ENCODE data around the gene CMKLR1. TPM values are rescaled to one million over a fixed set of nuclear protein-coding genes. Genes with fewer than 3 reads are reported as not detected.

Gene CMKLR1
- total RNA-seq, 2 donors from 2014 or later = 2.5 to 11.4 TPM

DNA sequence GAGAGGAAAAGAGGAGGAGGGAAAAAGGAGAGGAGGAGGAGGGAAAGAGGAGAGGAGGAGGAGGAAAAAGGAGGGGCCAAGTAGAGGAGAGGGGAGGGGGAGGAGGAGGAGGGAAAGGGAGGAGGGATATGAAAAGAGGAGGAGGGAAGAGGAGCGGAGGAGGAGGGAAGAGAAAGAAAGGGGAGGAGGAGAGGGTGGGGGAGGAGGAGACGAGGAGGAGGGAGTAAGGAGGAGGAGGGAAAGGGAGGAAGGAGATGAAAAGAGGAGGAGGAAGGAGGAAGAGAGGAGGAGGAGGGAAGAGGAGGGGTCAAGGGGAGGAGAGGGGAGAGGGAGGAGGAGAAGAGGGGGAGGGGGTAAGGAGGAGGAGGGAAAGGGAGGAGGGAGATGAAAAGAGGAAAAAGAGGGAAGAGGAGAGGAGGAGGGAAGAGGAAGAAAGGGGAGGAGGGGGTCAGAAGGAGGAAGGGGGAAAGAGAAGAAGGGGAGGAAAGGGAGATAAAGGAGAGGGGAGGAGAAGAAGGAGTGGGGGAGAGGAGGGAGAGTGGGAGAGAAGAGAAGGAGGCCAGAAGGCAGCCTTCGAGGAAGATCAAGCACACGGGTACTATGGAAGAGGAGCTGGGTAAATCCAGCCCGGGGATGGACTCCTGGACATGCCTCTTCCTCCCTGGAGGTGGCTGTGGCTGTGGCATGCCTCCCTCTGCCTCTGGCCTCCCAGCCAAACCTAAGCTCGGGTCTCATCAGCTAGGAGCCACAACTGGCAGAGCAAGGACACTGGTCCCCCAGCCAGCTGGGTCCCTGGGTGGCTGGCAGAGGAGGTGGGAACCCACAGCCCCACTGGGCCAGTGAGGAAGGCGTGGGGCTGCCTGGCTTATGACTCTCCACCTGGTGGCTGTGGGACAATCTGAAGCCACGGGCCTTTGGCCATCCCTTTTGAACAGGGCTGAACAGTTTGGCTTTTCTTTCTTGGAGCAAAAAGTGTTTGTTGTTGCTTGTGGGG, 3.0 kb upstream of the CMKLR1 start:
- intact Hi-C loops (cut with DNase I, micrococcal nuclease) = no loop called here
- DNase-seq (no peak), ATAC-seq (no peak)

DNA sequence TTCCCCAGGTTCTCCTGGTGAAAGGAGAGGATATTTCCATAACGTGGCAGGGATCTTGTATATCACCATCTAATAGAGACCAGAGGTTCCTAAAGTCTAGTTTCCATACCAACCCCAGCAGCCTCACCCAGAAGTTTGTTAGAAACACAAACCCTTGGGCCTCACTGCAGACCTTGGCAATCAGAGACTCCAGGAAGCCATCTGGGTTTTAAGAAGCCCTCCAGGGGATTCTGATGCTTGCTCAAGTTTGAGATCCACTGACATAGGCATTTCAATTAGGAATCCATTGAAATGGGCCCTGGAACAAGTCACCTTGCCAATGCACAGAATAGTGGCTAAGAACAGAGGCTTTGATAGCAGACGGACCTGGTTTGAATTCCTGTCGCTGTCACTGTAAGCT, 2.2 kb upstream of the CMKLR1 start:
- DNase-seq (no peak), ATAC-seq (no peak)
- intact Hi-C loops (cut with DNase I, micrococcal nuclease) = no loop called here

DNA sequence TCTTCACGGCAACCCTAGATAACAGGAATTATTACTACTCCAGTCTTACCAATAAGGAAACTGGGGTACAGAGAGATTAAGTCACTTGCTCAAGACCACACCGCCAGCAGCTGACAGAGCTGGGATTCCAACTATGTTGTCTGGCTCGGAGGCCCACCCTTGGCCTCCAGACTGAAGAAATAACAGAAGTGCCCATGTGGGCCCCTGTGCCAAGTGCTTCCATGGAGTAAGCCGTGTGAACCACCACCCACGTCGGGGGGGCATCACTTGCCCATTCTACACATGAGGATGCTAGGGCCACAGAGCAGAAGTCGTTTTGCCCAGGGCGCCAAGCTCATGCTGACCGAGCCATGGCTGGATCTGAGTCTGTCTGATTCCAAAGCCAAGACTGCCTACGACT, 926 bp upstream of the CMKLR1 start:
- DNase-seq (no peak), ATAC-seq (no peak)
- intact Hi-C loops (cut with DNase I, micrococcal nuclease) = no loop called here

DNA sequence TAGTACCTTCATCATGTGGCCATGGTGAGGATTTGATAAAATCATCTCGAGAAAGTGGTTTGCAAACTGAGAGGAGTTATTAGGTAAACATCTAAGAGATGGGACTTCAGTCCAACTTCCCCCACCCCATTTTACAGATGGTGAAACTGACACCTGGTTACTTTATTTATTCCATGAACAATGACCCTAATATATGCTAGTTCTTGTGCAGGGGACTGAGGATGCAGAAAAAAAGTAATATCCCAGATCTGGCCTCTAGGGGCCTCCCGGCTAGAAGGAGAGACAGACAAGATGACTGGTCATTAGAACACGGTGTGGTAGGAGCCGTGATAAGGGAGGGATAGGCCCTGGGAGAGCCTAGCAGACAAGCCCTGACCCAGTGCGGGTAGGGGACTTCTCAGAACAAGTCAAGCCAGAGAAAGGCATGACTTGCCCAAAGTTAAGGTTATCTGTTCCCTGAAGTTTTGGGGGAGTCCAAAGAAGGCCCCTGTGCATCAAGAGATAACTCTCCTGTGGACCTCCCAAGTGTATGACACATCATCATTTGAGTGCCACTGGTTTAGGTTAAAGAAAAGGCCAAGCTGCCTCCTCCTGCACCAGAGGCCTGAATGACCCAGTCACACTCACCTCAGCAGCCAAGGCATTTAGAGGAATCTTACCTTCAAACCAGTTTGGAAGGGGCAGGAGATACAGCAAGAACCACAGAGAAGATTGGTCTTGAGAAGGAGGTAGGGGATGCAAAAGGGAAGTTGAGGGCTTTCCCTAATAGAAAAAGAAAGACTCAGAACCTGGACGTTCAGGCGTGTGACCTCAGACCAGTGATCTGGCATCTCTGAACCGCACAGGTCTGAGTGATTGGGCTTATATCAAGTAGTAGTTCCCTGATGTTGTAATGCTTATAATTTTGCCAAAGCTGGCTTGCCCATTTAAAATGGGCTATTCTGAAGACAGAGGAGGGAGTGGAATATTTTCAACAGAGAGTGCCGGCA, 1.6 kb downstream of the CMKLR1 start:
- peak; percentile 42 for ATAC-seq
- DNase-seq = no peak
- intact Hi-C loops (cut with DNase I, micrococcal nuclease) = no loop called here

DNA sequence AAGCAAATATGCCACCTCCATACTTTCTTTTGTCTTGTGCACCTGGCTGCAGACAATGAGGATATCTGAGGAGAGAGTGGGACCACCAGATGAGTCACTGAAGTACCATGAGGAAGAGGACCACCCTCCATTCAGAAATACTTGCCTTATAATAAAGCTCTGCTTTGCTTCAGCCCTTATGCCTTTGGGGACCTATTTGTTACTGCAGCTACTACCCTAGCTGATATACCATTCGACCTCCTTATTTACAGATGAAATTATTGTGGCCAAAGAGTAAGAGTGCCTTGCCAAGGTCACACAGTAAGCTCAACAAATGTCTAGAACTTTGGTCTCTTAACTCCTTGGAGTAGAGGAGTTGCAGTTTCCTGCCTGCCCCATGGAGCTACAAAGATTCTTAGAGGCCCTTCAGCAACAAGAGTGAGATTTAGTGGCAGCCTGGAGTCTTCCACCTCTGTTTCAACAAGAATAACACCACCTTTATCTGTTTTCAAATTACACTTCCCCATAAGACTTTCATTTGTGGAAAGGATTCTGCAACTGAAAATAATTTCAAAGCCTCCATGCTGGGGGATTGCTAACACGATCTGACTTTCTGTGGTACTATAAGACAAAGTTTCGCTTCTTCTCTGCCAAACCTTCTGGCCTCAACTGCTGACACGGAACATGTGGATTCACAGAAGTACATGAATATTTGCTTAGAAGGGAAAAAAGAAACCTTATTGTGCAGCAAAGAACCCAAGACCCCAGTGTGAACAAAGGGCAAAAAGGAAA, 3.6 kb downstream of the CMKLR1 start:
- intact Hi-C loops (cut with DNase I, micrococcal nuclease) = no loop called here
- no peak for ATAC-seq
- no peak for DNase-seq

DNA sequence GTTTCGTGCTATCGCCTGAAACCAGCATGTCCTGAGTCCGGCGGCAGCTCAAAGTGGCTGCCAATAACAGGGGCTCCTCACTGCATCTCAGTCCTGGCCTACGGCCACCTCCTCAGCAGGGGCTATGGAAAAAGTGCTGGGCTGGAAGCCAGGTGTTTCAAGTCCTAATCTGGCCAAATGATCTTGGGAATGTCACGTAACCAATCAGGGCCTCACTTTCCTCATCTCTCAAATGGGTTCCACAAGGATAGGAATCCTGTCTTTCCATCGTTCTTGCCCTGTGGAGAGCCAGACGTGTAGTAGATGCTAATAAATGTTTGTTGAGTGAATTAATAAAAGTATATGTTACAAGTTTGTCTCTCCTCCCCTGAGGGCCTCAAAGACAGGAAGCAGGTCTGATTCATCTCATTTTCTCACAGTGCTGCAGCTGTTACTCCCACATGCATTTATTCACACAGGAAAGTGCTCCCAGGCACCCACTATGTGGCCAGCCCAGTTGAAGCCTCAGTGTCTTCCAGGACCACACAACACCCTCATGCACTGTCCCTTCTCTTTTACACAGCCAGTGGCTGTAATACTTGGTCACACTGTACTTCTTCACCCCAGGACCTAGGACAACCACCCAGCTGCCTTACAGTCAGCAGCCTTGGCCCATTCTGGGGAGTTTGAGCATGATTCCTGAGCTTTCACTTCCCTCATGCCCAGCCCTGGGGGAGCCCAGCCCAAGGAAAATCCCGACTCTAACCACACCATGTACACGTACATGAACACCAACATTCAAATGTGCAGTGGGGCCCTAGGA, 5.0 kb downstream of the CMKLR1 start:
- ATAC-seq = peak; percentile 16
- DNase-seq = no peak
- intact Hi-C loops (cut with DNase I, micrococcal nuclease) = no loop called here

DNA sequence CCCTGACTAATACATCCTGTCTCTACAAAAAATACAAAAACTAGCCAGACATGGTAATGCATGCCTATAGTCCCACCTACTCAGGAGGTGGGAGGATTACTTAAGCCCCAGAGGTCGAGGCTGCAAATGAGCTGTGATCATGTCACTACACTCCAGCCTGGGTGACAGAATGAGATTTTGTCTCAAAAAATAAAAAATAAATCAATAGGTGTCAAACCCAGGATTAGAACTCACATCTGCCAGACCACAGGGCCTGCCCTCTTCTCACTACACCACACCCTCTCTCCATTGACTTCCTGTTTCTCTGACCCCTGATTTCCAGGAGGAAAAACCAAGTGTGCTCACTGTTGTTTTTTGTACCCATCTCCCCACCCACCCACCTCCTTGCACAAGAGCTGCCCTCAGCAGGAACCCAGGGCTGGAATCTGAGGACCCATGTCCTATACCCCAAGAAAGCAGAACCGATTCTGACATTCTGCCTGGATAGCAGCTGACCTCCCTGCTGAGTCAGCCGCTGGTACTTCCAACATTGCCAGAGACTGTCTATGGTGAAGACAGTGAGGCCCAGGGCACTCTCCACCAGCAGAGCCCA, 6.2 kb downstream of the CMKLR1 start:
- intact Hi-C loops (cut with DNase I, micrococcal nuclease) = no loop called here
- ATAC-seq (peak; percentile 21), DNase-seq (peak; percentile 14 to 50)

DNA sequence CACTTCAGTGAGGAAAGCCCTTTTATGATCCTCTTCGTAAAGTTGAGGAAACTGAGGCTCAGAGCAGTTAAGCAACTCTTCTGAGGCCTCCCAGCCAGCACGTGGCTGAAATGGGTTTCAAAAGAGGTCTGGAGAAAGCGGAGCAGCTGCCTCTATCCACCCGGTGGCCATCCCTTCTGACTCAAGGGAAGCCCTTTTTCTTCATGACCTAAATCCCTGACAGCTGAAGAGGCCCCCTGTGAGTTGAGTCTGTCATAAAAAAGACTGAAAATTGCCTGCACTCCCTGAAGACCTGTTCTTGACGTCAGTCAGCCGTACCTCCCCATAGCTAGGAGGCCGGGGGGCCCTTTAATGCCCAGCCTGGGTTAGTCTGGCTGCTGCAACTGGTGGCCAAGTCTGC, 10.7 kb downstream of the CMKLR1 start:
- no peak for DNase-seq
- intact Hi-C loops (cut with DNase I, micrococcal nuclease) = no loop called here
- ATAC-seq = no peak

DNA sequence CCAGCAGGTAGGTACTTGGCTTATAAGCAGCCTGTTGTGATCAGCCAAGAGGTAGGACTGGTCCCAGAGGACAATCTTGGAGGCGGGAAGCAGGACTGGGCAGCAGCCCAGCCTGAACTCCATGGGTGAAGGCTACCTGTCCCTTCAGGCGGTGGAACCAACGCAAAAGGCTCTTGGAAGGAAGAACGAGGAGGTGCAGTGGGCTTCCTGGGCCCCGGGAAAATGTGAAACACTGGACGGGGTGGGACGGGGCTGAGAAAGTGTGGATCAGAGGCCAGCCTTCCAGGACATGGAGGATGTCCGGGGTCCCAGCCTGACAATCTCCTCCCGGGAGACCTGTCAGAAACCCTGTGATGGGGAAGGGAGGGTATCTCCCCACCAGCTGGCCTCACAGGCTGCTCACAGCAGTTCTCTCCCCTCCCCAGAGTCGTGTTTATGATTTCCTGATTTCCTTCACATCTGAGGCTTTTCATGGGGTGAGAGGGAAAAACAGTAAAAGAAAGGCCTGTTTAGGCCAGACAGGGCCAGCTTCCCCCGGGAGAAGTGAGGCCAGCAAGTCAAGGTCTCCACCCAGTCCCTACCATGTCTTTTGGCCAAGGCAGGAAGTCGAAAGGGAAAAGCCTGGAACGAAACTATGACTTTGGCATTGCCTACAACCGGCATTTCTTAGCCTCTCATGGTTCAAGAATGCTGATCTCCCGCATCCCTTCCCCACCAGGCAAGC, 11.3 kb downstream of the CMKLR1 start:
- no peak for DNase-seq
- ATAC-seq = no peak
- intact Hi-C loops (cut with DNase I, micrococcal nuclease) = no loop called here

DNA sequence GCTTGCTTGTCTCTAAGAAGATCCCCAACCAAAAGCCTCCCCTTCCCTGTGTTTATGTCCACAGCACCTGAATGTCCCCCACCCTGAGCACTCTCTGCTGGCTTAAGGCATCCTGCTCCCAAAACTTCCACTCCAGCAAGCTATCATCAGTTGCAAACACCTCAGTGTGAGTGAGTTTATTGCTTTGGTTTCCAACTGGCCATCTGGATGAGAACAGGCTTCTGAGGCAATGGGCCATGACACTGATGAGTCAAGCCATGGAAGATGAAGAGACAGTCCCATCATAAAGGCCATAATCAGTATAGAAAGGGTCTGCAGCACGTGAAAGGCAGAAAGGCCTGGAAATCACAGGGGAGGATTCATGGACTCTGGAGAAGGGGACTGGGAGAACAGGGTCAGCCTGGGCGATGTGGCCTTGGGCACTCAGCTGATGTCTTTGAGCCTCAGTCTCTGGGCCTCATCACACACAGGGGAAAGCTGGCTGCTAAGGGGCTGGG, 12.8 kb downstream of the CMKLR1 start:
- intact Hi-C loops (cut with DNase I, micrococcal nuclease) = no loop called here
- ATAC-seq = no peak

DNA sequence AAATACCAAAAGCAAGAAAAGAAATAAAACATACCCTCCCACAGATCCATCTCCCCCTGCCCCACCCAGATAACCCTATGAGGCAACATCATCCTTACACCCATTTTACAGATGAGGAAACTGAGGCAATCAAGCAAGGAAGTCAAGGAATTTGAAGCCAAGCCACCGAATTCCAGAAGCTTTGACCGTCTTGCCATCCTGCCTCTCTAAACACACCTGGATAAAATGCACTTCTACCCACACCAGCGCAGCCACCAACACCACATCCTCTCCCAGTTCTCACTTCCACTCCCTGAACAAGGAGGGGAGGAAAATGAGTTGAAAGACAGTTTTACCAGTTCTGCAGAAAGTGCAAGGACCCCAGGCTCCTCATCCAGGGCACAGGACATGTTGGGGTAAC, 13.6 kb downstream of the CMKLR1 start:
- DNase-seq = no peak
- intact Hi-C loops (cut with DNase I, micrococcal nuclease) = no loop called here
- no peak for ATAC-seq

More for the DNA sequence above, 12.8 kb downstream of the CMKLR1 start:
- no peak for DNase-seq

DNA sequence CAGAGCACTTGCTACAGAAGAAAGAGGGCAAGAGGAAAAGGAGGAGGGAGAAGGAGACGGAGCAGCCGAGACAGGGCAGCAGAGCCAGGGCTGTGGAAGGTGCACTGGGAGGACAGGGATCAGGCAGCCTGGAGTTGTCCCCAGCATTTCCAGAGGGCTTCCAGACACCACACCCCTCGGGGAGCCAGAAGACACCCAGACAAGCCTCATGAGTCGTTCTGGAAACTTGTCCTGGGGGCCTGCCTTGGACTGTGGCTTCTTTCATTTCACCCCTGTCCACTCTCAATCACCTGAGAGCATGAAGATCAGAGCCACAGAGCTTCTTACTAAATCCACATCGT, 14.1 kb downstream of the CMKLR1 start:
- DNase-seq (no peak), ATAC-seq (no peak)
- intact Hi-C loops (cut with DNase I, micrococcal nuclease) = no loop called here

DNA sequence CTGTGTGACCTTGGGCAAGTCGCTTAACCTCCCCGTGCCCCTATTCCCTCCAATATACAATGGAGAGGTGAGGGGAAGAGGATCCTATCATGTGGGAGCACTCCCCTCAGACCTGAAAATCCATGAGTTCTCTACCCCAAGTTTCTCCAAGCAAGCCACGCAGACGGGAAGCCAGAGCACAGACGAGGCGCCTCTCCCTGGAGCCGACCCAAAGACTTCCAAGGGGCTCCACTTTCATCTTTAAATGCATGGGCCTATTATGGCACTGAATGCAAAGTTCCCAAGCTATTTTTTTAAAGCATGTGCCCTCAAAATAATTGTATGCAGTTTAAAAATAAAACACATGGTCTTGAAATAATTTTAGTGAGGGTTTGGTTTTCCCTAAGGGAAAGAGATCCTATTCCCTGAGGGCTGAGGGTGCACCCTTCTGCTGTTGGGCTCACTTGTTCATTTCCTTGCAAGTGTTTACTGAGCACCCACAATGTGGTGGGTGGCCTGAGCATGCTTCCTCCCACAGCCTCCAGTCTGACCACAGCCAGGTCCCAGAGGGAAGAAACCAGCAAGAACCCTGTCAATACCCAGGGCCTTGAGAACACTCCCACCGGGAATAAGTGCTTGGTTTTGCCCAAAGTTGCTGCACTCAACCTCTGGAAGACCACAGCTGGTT, 14.6 kb downstream of the CMKLR1 start:
- ATAC-seq (no peak), DNase-seq (no peak)
- intact Hi-C loops (cut with DNase I, micrococcal nuclease) = no loop called here

DNA sequence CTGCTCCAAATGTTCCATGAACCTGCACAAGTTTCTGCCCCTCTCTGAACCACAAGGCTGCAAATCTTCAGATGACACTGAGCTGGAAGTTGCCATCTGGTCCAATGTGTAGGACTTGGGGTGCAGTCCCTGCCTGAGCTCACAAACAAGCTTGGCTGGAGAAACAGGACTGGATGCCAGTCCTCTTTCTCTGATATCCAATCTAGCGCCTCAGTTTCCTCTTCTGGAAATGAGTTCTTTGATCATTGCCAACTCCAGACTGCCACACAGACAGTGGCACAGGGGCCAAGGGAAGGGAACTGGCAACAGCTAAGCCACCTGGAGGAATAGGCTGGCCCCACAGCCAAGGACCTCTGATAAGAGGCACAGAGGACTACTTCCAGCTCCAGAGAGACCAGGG, 15.5 kb downstream of the CMKLR1 start:
- DNase-seq (no peak), ATAC-seq (no peak)
- intact Hi-C loops (cut with DNase I, micrococcal nuclease) = no loop called here

DNA sequence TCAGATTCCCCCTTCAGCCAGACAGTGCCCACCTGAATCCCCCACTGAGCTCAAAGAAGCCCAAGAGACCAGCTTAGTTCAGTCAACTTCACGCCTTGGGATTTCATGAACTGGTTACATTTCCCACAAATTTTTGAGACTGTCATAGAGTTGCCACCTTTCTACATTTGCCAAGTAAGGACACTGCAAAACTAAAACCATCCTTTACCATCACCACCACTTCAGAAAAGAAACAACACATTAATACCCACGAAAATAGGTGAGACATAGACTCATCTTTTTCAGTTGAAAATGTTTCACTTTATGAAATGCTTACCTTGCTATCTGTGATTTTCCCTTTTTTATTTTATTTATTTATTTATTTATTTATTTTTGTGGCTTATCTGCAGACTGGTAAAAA, 16.1 kb downstream of the CMKLR1 start:
- DNase-seq (no peak), ATAC-seq (no peak)
- intact Hi-C loops (cut with DNase I, micrococcal nuclease) = no loop called here

DNA sequence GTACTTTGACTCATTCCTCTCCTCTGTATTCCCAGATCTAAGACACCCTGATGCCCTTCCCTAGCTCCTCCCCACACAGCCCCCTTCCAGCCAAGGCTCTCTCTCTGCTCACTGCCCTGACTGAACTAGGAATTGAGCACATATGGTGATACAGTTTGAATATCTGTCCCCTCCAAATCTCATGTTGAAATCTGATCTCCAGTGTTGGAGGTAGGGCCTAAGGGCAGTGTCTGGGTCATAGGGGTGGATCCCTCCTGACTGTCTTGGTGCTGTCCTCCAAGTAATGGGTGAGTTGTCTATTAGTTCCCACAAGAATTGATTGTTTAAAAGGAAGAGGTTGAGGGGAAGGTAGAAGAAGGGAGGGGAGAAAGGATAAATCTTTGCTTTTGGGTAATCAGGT, 17.4 kb downstream of the CMKLR1 start:
- intact Hi-C loops (cut with DNase I, micrococcal nuclease) = no loop called here
- no peak for DNase-seq

More for the DNA sequence above, 17.4 kb downstream of the CMKLR1 start:
- no peak for ATAC-seq

Measured in left colon (tissue), 2 donors.